ENCODE measurements around the gene HNMT.

DNA sequence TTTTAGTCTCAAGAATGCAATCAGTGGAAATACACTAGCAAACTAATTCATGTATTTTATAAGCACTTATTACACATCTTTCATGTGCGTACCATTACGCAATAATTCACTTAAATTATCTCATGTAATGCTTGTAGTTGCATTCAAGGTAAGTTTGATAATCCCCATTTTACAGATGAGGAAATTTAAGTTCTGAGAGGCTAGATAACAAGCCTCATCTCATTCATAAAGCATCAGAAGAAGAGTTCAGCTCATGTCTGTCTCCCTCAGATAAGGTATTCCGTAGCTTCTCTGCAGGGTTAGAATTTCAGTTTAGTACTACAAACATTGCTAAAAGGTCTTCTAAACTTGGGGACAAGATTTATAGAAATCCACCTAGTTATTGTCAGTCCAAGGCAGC lies 47.8 kb downstream of the HNMT start:
- TF ChIP-seq TOX (CRISPR knock-in tag; IDR thresholded peaks at IDR 0.05; ENCODE audit: borderline replicate concordance) (no peak), ESRRG (CRISPR knock-in tag; IDR thresholded peaks at IDR 0.05) (no peak), BACH2 (CRISPR knock-in tag; IDR thresholded peaks at IDR 0.05; ENCODE audit: borderline replicate concordance) (no peak)
- TF ChIP-seq, protein P1, sequence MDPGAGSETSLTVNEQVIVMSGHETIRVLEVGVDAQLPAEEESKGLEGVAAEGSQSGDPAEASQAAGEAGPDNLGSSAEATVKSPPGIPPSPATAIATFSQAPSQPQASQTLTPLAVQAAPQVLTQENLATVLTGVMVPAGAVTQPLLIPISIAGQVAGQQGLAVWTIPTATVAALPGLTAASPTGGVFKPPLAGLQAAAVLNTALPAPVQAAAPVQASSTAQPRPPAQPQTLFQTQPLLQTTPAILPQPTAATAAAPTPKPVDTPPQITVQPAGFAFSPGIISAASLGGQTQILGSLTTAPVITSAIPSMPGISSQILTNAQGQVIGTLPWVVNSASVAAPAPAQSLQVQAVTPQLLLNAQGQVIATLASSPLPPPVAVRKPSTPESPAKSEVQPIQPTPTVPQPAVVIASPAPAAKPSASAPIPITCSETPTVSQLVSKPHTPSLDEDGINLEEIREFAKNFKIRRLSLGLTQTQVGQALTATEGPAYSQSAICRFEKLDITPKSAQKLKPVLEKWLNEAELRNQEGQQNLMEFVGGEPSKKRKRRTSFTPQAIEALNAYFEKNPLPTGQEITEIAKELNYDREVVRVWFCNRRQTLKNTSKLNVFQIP (CRISPR knock-in tag; IDR thresholded peaks at IDR 0.05; ENCODE audit: borderline replicate concordance, low read depth) = no peak

All from SK-N-SH treated with all-trans-retinoic acid at 6 μM for 48 hours (cell line).